HCT116 (cell line): Measurements from ENCODE around the gene GRIN2A. TPM values are rescaled to one million over a fixed set of nuclear protein-coding genes. Genes with fewer than 3 reads are reported as not detected.

Experiments
- ATAC-seq: fragments of 200-7000 bp; cut with Tn5 transposase; 2 replicates; pipeline ENCODE4 v1.9.1; 2020; ENCODE audit warnings: mild to moderate bottlenecking, moderate library complexity
- BruUV-seq: library from RNA; stranded (reverse); fragments of 400-500 nt; replicated peaks from 2 replicates; lab custom pipeline; 2021; lab: Mats Ljungman, UMichigan
- CTCF ChIA-PET: fragments of 300-600 bp; sonication (Branson Sonifier 250); formaldehyde crosslinking; loops from one replicate; lab custom pipeline; 2021; ENCODE audit warnings: antibody characterized with exemption; lab: Charles Lee
- POLR2A ChIA-PET: fragments of 300-600, 350-600 bp; sonication (Branson Sonifier 250); formaldehyde crosslinking; loops from one replicate; lab custom pipeline; 2021; ENCODE audit warnings: antibody characterized with exemption; lab: Charles Lee
- RAD21 ChIA-PET, 2 experiments: fragments of 300-600 bp; sonication (Branson Sonifier 250); formaldehyde crosslinking; loops; one replicate each; lab custom pipeline; 2023; ENCODE audit warnings: low total read pairs in 2 of 2; ENCODE audit not compliant: uncharacterized antibody in 2 of 2, unreplicated experiment in 2 of 2, low non-redundant PET in 1 of 2; lab: Charles Lee
- DNase-seq: peaks from one replicate; pipeline ENCODE4 v3.0.0-alpha.2; 2010; ENCODE audit warnings: low read depth, low spot score
- H2AFZ ChIP-seq: fragments of 200-600 bp; shearing (Covaris generic), sonication (generic); 2 replicates; pipeline ENCODE4 v1.6.1; 2017; ENCODE audit warnings: low read depth, mixed run types, mixed read lengths, antibody characterized with exemption, low read length; ENCODE audit not compliant: poor library complexity, severe bottlenecking
- H3K27ac ChIP-seq: 2 replicates; pipeline ENCODE4 v1.5.1; 2012; ENCODE audit warnings: low read depth, low read length
- H3K27me3 ChIP-seq: fragments of 200-600 bp; sonication (generic); 2 replicates; pipeline ENCODE4 v1.6.1; 2016; ENCODE audit warnings: mixed run types, low read length, mixed read lengths; ENCODE audit not compliant: insufficient read depth
- H3K36me3 ChIP-seq, 2 experiments: fragments of 200-500 bp in 1 of 2; fragments of 200-600 bp in 1 of 2; sonication (Bioruptor generic) in 1 of 2; sonication (generic) in 1 of 2; 2 replicates each; pipeline versions ENCODE4 v1.5.1 to v1.6.1; 2014 to 2016; ENCODE audit warnings: low read length in 2 of 2, inconsistent platforms in 1 of 2, mixed read lengths in 1 of 2, mixed run types in 1 of 2; ENCODE audit not compliant: insufficient read depth in 2 of 2, control insufficient read depth in 1 of 2
- H3K4me1 ChIP-seq, 2 experiments: fragments of 200-600 bp in 1 of 2; sonication (generic) in 1 of 2; 2 replicates each; pipeline versions ENCODE4 v1.5.1 to v1.6.1; 2012 to 2017; ENCODE audit warnings: low read length in 2 of 2, inconsistent platforms in 1 of 2, mild to moderate bottlenecking in 1 of 2, mixed read lengths in 1 of 2, mixed run types in 1 of 2, moderate library complexity in 1 of 2; ENCODE audit not compliant: insufficient read depth in 2 of 2, control insufficient read depth in 1 of 2
- H3K4me2 ChIP-seq: fragments of 200-600 bp; sonication (generic); 2 replicates; pipeline ENCODE4 v1.6.1; 2017; ENCODE audit warnings: mixed run types, low read length, mixed read lengths
- H3K4me3 ChIP-seq, 2 experiments: fragments of 200-600 bp in 1 of 2; sonication (generic) in 1 of 2; replicated peaks in 1 of 2; 2 replicates each; pipeline ENCODE4 v1.5.1; 2011 to 2016; ENCODE audit warnings: low read length in 2 of 2, control low read depth in 1 of 2, low read depth in 1 of 2, mild to moderate bottlenecking in 1 of 2, mixed read lengths in 1 of 2, mixed run types in 1 of 2
- H3K79me2 ChIP-seq: fragments of 200-600 bp; sonication (generic); 2 replicates; pipeline ENCODE4 v1.6.1; 2017; ENCODE audit warnings: mild to moderate bottlenecking, mixed run types, low read length, moderate library complexity, mixed read lengths; ENCODE audit not compliant: insufficient read depth
- H3K9ac ChIP-seq: fragments of 200-600 bp; sonication (generic); 2 replicates; pipeline ENCODE4 v1.6.1; 2016; ENCODE audit warnings: low read length, mixed read lengths
- H3K9me2 ChIP-seq: fragments of 200-600 bp; sonication (generic), shearing (Covaris generic); 2 replicates; pipeline ENCODE4 v1.6.1; 2017; ENCODE audit warnings: mixed run types, mild to moderate bottlenecking, moderate library complexity; ENCODE audit not compliant: insufficient read depth
- H3K9me3 ChIP-seq, 2 experiments: fragments of 200-500 bp in 1 of 2; fragments of 200-600 bp in 1 of 2; sonication (Bioruptor generic) in 1 of 2; sonication (generic) in 1 of 2; 2 replicates each; pipeline ENCODE4 v1.6.1; 2014 to 2017; ENCODE audit warnings: low read length in 2 of 2, mixed read lengths in 2 of 2, inconsistent platforms in 1 of 2, low read depth in 1 of 2, mild to moderate bottlenecking in 1 of 2, mixed run types in 1 of 2, moderate library complexity in 1 of 2; ENCODE audit not compliant: control insufficient read depth in 1 of 2, insufficient read depth in 1 of 2
- H4K20me1 ChIP-seq: fragments of 200-600 bp; sonication (generic), shearing (Covaris generic); 2 replicates; pipeline ENCODE4 v1.6.1; 2017; ENCODE audit warnings: mixed run types, mild to moderate bottlenecking, moderate library complexity; ENCODE audit not compliant: insufficient read depth
- CBX3 ChIP-seq: IDR thresholded peaks from 2 replicates; pipeline ENCODE4 v1.6.1; 2012; ENCODE audit warnings: low read depth
- ELF1 ChIP-seq: IDR thresholded peaks from 2 replicates; pipeline ENCODE4 v1.6.1; 2012; ENCODE audit warnings: low read depth, borderline replicate concordance
- EZH2 ChIP-seq: fragments of 200-600 bp; sonication (generic); IDR thresholded peaks from 2 replicates; pipeline ENCODE4 v1.6.1; 2017; ENCODE audit warnings: antibody characterized with exemption, mixed run types
- JUND ChIP-seq: IDR thresholded peaks from 2 replicates; pipeline ENCODE4 v1.6.1; 2012
- POLR2AphosphoS5 ChIP-seq: IDR thresholded peaks from 2 replicates; pipeline ENCODE4 v1.6.1; 2011; ENCODE audit warnings: mild to moderate bottlenecking, low read depth, low read length, moderate library complexity
- SP1 ChIP-seq: IDR thresholded peaks from 2 replicates; pipeline ENCODE4 v1.6.1; 2012; ENCODE audit warnings: low read depth
- SRF ChIP-seq: IDR thresholded peaks from 2 replicates; pipeline ENCODE4 v1.6.1; 2012; ENCODE audit warnings: low read depth
- TCF7L2 ChIP-seq: IDR thresholded peaks from 2 replicates; pipeline ENCODE4 v1.7.0; 2011; ENCODE audit warnings: borderline replicate concordance, inconsistent platforms; ENCODE audit not compliant: insufficient read depth, insufficient read length; ENCODE audit errors: extremely low read depth
- YY1 ChIP-seq: IDR thresholded peaks from 2 replicates; pipeline ENCODE4 v1.6.1; 2011; ENCODE audit warnings: low read length, low read depth, moderate library complexity, mild to moderate bottlenecking; ENCODE audit not compliant: insufficient replicate concordance; ENCODE audit errors: extremely low read depth
- ZBTB33 ChIP-seq: IDR thresholded peaks from 2 replicates; pipeline ENCODE4 v1.6.1; 2011; ENCODE audit warnings: mild to moderate bottlenecking, low read length, moderate library complexity; ENCODE audit not compliant: insufficient replicate concordance; ENCODE audit errors: extremely low read depth
- ZNF274 ChIP-seq: fragments of 200-500 bp; sonication (Bioruptor generic); IDR thresholded peaks from 2 replicates; pipeline ENCODE4 v1.6.1; 2014; ENCODE audit warnings: mild to moderate bottlenecking, low read depth, low read length, inconsistent platforms
- intact Hi-C: fragments of 100-400 bp; cut with micrococcal nuclease; formaldehyde crosslinking; loops from 2 replicates; pipeline ENCODE4 v1.10.0; 2022
- total RNA-seq: library from RNA; stranded (reverse); gene quantifications from one replicate; pipeline ENCODE4 v1.2.1, GENCODE V29; 2021; ENCODE audit not compliant: unreplicated experiment
- TF ChIP-seq, protein P1 (sequence below): IDR thresholded peaks from 2 replicates; pipeline ENCODE4 v1.6.1; 2012
- TF ChIP-seq, protein P2 (sequence below): IDR thresholded peaks from 2 replicates; pipeline ENCODE4 v1.6.1; 2012
- TF ChIP-seq, protein P3 (sequence below): IDR thresholded peaks from 2 replicates; pipeline ENCODE4 v1.6.1; 2012; ENCODE audit warnings: low read depth

The GRIN2A gene
- total RNA-seq, 1 experiment from 2014 or later, result 0.02 TPM

DNA sequence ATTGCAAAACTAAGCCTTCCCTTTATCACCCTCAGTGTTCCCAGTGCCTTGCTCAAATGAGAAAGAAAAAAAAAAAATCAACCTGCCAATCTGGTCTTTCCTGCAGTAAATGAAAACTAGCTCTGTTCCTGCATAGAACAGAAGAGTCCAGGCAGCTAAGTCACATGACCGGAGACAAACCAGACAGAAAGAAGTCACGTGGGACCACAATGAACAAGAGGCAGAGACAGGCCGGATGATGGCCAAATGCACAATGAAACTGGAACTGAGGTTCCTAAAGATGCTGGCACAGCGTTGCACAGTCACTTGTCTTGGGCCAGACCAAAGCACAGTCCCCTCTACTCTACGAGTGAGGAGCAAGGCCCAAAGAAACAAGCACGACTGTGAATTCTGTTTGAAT lies 172.5 kb downstream of the GRIN2A start:
- RAD21 ChIA-PET, result no interaction called here

More for the DNA sequence above, 172.5 kb downstream of the GRIN2A start:
- no peak for ATAC-seq
- Histone ChIP-seq H3K4me2 (no peak overlapping the region), H3K9me3 (no peaks in the 10 kb centered on the region), H3K27me3 (peaks cover 30% of the 10 kb centered on the region), H4K20me1 (no peaks in the 10 kb centered on the region), H3K27ac (no peak overlapping the region), H3K36me3 (no peaks in the 10 kb centered on the region)
- DNase-seq, result no peak
- TF ChIP-seq EZH2, result no peak
- TF ChIP-seq, protein P1, sequence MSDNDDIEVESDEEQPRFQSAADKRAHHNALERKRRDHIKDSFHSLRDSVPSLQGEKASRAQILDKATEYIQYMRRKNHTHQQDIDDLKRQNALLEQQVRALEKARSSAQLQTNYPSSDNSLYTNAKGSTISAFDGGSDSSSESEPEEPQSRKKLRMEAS, result no peak
- no peak for TF ChIP-seq SRF
- no peak for TF ChIP-seq CBX3
- no peak for TF ChIP-seq ELF1
- TF ChIP-seq, protein P2, sequence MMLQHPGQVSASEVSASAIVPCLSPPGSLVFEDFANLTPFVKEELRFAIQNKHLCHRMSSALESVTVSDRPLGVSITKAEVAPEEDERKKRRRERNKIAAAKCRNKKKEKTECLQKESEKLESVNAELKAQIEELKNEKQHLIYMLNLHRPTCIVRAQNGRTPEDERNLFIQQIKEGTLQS, result no peak
- TF ChIP-seq ZNF274, result no peak
- TF ChIP-seq POLR2AphosphoS5, result no peak
- TF ChIP-seq SP1, result no peak
- TF ChIP-seq, protein P3, sequence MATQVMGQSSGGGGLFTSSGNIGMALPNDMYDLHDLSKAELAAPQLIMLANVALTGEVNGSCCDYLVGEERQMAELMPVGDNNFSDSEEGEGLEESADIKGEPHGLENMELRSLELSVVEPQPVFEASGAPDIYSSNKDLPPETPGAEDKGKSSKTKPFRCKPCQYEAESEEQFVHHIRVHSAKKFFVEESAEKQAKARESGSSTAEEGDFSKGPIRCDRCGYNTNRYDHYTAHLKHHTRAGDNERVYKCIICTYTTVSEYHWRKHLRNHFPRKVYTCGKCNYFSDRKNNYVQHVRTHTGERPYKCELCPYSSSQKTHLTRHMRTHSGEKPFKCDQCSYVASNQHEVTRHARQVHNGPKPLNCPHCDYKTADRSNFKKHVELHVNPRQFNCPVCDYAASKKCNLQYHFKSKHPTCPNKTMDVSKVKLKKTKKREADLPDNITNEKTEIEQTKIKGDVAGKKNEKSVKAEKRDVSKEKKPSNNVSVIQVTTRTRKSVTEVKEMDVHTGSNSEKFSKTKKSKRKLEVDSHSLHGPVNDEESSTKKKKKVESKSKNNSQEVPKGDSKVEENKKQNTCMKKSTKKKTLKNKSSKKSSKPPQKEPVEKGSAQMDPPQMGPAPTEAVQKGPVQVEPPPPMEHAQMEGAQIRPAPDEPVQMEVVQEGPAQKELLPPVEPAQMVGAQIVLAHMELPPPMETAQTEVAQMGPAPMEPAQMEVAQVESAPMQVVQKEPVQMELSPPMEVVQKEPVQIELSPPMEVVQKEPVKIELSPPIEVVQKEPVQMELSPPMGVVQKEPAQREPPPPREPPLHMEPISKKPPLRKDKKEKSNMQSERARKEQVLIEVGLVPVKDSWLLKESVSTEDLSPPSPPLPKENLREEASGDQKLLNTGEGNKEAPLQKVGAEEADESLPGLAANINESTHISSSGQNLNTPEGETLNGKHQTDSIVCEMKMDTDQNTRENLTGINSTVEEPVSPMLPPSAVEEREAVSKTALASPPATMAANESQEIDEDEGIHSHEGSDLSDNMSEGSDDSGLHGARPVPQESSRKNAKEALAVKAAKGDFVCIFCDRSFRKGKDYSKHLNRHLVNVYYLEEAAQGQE, result no peak
- TF ChIP-seq YY1, result no peak
- TF ChIP-seq TCF7L2, result no peak
- no peak for TF ChIP-seq JUND
- TF ChIP-seq ZBTB33, result no peak
- TF ChIP-seq, all 23 proteins: peak for 0
- no peak overlapping the region for H3K4me3 ChIP-seq
- POLR2A ChIA-PET, result no interaction called here
- no peaks in the 10 kb centered on the region for H3K9me2 ChIP-seq
- H3K4me1 ChIP-seq, result no peaks in the 10 kb centered on the region
- CTCF ChIA-PET, result no interaction called here
- BruUV-seq, result no TSS peak
- H3K9ac ChIP-seq, result no peak overlapping the region
- no peak overlapping the region for H2AFZ ChIP-seq
- intact Hi-C loops, result no loop called here
- no peaks in the 10 kb centered on the region for H3K79me2 ChIP-seq
